HL-60 (cell line): ENCODE measurements around the gene ZNF575.

Experiments used
- DNase-seq, 2 experiments: peaks; one replicate each; pipeline ENCODE4 v3.0.0-alpha.2; 2010 to 2020; ENCODE audit warnings: low read depth in 1 of 2, low spot score in 1 of 2
- H3K27ac ChIP-seq: fragments of 250-450 bp; sonication (Bioruptor Pico); replicated peaks from 2 replicates; pipeline ENCODE4 v1.5.1; 2020; ENCODE audit warnings: mild to moderate bottlenecking, moderate library complexity
- H3K27me3 ChIP-seq: fragments of 250-450 bp; sonication (Bioruptor Pico); 2 replicates; pipeline ENCODE4 v1.5.1; 2021; ENCODE audit warnings: mild to moderate bottlenecking, moderate library complexity; ENCODE audit not compliant: insufficient read depth, poor library complexity, severe bottlenecking
- H3K4me3 ChIP-seq: replicated peaks from 2 replicates; pipeline ENCODE4 v1.5.1; 2011; ENCODE audit warnings: mild to moderate bottlenecking, control low read depth, low read length; ENCODE audit not compliant: insufficient read depth
- GABPA ChIP-seq: IDR thresholded peaks from 2 replicates; pipeline ENCODE4 v1.6.1; 2012; ENCODE audit warnings: low read depth
- POLR2AphosphoS5 ChIP-seq: IDR thresholded peaks from 2 replicates; pipeline ENCODE4 v1.6.1; 2012; ENCODE audit warnings: low read depth
- REST ChIP-seq: IDR thresholded peaks from 2 replicates; pipeline ENCODE4 v1.6.1; 2012; ENCODE audit warnings: low read depth; ENCODE audit not compliant: insufficient replicate concordance
- SPI1 ChIP-seq: IDR thresholded peaks from 2 replicates; pipeline ENCODE4 v1.6.1; 2012; ENCODE audit warnings: low read depth, mild to moderate bottlenecking, borderline replicate concordance
- long read RNA-seq: library from polyadenylated mRNA; unstranded; transcript quantifications from one replicate; pipeline ENCODE4 v2.0.0, GENCODE V29; 2020
- TF ChIP-seq, protein P1 (sequence below): IDR thresholded peaks from one replicate; pipeline ENCODE4 v1.5.1; 2011; ENCODE audit warnings: low read length, control low read depth, inconsistent platforms; ENCODE audit not compliant: insufficient read depth

ZNF575 gene
- long read RNA-seq, result 0 reads

- Histone ChIP-seq H3K27ac (peak within 1 kb of the TSS; percentile 48), H3K4me3 (peak within 1 kb of the TSS; percentile 72), H3K27me3 (no peaks in the 10 kb centered on the region)
- DNase-seq, result peak; percentile 80 to 91
- TF ChIP-seq, protein P1, sequence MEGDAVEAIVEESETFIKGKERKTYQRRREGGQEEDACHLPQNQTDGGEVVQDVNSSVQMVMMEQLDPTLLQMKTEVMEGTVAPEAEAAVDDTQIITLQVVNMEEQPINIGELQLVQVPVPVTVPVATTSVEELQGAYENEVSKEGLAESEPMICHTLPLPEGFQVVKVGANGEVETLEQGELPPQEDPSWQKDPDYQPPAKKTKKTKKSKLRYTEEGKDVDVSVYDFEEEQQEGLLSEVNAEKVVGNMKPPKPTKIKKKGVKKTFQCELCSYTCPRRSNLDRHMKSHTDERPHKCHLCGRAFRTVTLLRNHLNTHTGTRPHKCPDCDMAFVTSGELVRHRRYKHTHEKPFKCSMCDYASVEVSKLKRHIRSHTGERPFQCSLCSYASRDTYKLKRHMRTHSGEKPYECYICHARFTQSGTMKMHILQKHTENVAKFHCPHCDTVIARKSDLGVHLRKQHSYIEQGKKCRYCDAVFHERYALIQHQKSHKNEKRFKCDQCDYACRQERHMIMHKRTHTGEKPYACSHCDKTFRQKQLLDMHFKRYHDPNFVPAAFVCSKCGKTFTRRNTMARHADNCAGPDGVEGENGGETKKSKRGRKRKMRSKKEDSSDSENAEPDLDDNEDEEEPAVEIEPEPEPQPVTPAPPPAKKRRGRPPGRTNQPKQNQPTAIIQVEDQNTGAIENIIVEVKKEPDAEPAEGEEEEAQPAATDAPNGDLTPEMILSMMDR, result no peak
- no peak for TF ChIP-seq REST
- TF ChIP-seq SPI1, result no peak
- TF ChIP-seq POLR2AphosphoS5, result peak; percentile 76
- TF ChIP-seq GABPA, result no peak
Measured at GRCh38 chr19:43532962-43533545, at the start of gene ZNF575. Gene ZNF575, plus strand, starts transcription at chr19:43533188. Its CDS starts 1,235 bp downstream, at chr19:43534423.

GRCh38 chr19:43483281-43483680 is 49.7 kb upstream of the ZNF575 start:
- Histone ChIP-seq H3K27me3 (no peaks in the 10 kb centered on the region), H3K27ac (no peak overlapping the region), H3K4me3 (no peak overlapping the region)
- DNase-seq, result no peak
- no peak for TF ChIP-seq POLR2AphosphoS5
- TF ChIP-seq REST, result no peak
- no peak for TF ChIP-seq GABPA
- TF ChIP-seq, protein P1, result no peak
- TF ChIP-seq SPI1, result no peak

DNA sequence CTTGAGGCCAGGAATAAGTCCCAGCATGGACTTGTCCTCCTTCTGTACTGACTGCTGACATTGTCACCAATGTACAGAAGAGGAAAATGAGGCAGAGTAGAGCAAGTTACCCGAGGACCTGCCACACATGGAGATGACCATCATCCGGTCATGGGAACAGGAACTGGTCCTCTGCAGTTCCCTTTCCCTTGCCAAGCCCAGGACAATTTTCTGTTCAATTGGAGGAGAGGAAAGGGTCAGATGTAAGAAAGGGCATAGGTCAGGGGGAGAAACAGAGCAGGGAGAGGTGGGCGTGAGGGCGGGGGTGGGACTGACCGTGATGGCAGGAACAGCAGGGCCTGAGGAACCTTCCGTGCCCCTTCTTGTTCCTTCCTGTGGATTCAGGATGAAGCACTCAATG is 47.0 kb upstream of the ZNF575 start:
- no peak for DNase-seq
- TF ChIP-seq GABPA (no peak), POLR2AphosphoS5 (no peak), REST (no peak), SPI1 (no peak)
- TF ChIP-seq, protein P1, result no peak
- Histone ChIP-seq H3K27ac (no peak overlapping the region), H3K4me3 (no peak overlapping the region), H3K27me3 (no peaks in the 10 kb centered on the region)
